Measurements from ENCODE around the gene KDM8.

- TF ChIP-seq REST (IDR thresholded peaks at IDR 0.05; ENCODE audit: unreplicated experiment) = no peak
- TF ChIP-seq, protein P1, sequence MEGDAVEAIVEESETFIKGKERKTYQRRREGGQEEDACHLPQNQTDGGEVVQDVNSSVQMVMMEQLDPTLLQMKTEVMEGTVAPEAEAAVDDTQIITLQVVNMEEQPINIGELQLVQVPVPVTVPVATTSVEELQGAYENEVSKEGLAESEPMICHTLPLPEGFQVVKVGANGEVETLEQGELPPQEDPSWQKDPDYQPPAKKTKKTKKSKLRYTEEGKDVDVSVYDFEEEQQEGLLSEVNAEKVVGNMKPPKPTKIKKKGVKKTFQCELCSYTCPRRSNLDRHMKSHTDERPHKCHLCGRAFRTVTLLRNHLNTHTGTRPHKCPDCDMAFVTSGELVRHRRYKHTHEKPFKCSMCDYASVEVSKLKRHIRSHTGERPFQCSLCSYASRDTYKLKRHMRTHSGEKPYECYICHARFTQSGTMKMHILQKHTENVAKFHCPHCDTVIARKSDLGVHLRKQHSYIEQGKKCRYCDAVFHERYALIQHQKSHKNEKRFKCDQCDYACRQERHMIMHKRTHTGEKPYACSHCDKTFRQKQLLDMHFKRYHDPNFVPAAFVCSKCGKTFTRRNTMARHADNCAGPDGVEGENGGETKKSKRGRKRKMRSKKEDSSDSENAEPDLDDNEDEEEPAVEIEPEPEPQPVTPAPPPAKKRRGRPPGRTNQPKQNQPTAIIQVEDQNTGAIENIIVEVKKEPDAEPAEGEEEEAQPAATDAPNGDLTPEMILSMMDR (conservative IDR thresholded peaks at IDR 0.05; ENCODE audit: low read depth in 2 of 2) = no peak
- no peak for TF ChIP-seq JUNB (IDR thresholded peaks at IDR 0.05; ENCODE audit: unreplicated experiment)
- no peak for TF ChIP-seq STAT1 (IDR thresholded peaks at IDR 0.05; ENCODE audit: unreplicated experiment)
- TF ChIP-seq EZH2 (IDR thresholded peaks at IDR 0.05; ENCODE audit: low read depth, unreplicated experiment) = no peak
- no peak for TF ChIP-seq POLR2AphosphoS5 (IDR thresholded peaks at IDR 0.05; ENCODE audit: low read depth)
- no peak for TF ChIP-seq ETS1 (IDR thresholded peaks at IDR 0.05)
- no peak for TF ChIP-seq CREB1 (CRISPR knock-in tag; IDR thresholded peaks at IDR 0.05; ENCODE audit: low read depth)
- no peak for TF ChIP-seq ZNF331 (CRISPR knock-in tag; IDR thresholded peaks at IDR 0.05; ENCODE audit: low read depth)
- no peak for TF ChIP-seq ZNF462 (CRISPR knock-in tag; IDR thresholded peaks at IDR 0.05)
- no peak for TF ChIP-seq EZH2phosphoT487 (IDR thresholded peaks at IDR 0.05; ENCODE audit: unreplicated experiment)
Measured at GRCh38 chr16:27252206-27252585, 48.9 kb downstream of the KDM8 start.
